Measurements from ENCODE around the gene AZIN2. TPM values are rescaled to one million over a fixed set of nuclear protein-coding genes. Genes with fewer than 3 reads are reported as not detected.
A peak's percentile ranks its signal among the peaks of the same experiment; 100 is the strongest.
"Not testable (repeated sequence)": the region's sequence is repeated elsewhere in the genome, so short reads cannot be mapped to it uniquely, and the experiment has no call there.

AZIN2 gene
- 0.96 and 2.5 TPM in 2 replicates for total RNA-seq (2014; rRNA removed; shearing (Covaris generic))

DNA sequence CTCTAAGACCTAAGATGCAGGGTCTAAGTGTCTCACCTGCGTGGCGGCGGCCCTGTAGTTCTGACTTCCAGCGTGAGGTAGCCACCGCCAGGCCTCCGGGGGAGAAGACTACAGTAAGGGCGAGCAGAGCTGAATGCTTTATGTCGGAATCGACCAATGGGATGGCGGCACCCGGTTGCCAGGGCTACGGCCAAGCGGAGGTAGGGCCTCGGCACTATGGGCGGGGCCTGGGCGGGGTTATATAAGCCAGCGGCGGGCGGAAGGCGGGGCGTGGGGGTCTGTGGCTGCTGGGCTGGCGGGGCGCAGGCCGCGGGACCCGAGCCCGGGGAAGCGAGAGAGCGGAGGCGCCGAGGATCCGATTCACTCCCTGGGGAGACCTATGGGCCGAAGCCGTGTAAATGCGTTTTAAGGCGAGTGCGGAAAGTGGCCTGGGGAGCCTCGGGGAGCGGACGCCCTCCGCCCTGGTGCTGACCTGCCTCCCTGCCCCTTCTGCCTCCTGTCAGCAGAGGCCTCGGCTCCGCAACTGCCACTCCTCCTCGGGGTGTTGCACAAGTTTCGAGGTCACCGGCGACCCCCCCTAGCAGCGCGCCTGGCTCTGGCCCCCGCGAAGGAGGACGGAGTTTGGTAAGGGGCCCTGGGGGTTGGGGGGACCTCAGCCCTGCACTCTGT is at the start of gene AZIN2:
Gene AZIN2, plus strand, starts transcription at position 269 of the 669 bp plus-strand sequence. CDS start 1,097 bp downstream, outside the sequence.
- DNase-seq = peak; percentile 98
- Histone ChIP-seq H3K36me3 (replicated peaks; ENCODE audit: control insufficient read depth, insufficient read depth, low read length) (no peaks in the 10 kb centered on the region), H3K27me3 (ENCODE audit: control insufficient read depth, insufficient read depth, low read length) (peaks cover 43% of the 10 kb centered on the region), H3K4me3 (ENCODE audit: insufficient read depth, low read depth, low read length) (peak within 1 kb of the TSS; percentile 85)

DNA sequence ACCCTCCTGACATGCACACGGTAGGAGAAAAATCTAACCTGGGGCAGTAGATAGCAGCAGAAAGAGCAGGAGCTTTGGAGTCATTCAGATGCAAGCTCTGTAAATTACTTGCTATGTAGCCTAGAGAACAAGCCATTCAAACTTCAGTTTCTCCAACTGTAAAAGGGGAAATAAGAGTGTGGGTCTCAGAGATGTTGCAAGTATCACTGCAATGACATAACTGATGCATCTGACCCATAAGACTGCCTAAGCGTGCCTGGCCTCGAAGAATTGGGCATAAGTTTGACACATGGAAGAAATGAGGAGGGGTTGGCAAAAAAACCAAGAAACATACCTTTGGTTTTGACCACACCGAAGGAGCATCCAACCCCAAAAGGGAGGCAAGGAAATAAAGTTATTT is 49.4 kb upstream of the AZIN2 start:
- Histone ChIP-seq H3K27me3 (ENCODE audit: control insufficient read depth, insufficient read depth, low read length) (no peaks in the 10 kb centered on the region), H3K4me3 (ENCODE audit: insufficient read depth, low read depth, low read length) (no peak overlapping the region), H3K36me3 (replicated peaks; ENCODE audit: control insufficient read depth, insufficient read depth, low read length) (peaks cover 5% of the 10 kb centered on the region; the same call in 1 of the 2 replicates)
- DNase-seq = no peak

DNA sequence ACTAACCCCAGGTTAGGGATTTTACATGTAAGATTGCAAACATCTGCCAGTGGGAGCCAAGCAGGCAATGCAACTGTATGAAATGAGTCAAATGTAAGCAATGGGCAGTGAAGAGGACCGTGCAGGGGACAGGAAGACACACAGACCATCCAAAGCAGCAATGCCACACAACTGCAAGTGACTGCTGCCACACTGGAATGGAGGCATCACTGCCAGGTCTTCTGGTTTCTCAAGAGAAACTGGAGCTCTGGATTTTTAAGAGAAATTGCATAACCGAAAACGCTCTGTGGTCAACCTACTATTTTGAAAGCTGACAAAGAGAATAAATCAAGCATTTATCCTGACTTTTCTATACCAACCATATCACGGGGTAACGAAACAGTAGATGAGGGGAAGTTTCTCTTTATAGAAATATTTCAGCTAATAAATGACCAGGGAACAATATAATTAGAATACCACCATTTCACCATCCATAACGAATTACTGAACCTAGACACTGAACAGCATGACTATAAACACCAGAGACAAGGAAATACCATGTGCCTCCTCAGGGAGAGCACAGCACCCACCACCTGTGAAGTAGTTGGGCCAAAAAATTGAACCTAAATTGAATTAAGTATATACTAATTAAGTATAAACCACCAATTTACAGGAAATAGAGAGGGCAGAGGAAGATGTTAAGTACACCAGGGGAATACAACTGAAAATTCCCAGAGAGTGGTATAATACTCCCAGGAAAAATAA is 48.7 kb upstream of the AZIN2 start:
- Histone ChIP-seq H3K27me3 (ENCODE audit: control insufficient read depth, insufficient read depth, low read length) (no peaks in the 10 kb centered on the region; the same call in 1 of the 2 replicates), H3K36me3 (replicated peaks; ENCODE audit: control insufficient read depth, insufficient read depth, low read length) (peaks cover 5% of the 10 kb centered on the region; the same call in 1 of the 2 replicates), H3K4me3 (ENCODE audit: insufficient read depth, low read depth, low read length) (no peak overlapping the region)
- DNase-seq = no peak

DNA sequence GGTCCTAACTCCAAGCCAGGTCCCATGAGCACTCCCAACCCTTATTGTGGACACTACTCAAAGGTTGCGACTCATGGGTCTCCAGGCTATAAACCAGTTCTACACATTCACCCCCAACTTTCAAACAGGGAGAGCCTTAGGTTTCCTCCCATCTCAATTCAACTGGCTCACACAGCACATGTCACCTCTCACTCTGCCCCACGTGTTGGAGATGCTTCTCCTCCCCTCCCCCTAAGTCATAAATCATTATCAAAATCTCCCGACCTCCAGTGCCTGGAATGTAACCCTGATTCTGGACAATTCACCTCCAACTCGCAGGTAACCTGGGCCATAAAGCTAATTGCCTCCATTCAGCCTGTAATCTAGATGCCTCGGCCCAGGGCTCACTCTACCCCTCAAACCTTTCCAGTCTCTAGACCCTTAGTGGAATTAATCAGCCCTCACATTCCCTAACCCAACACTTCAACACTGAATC is 44.9 kb upstream of the AZIN2 start:
- peak overlapping the region; percentile 85 for H3K4me3 ChIP-seq (ENCODE audit: insufficient read depth, low read depth, low read length)
- H3K36me3 ChIP-seq (replicated peaks; ENCODE audit: control insufficient read depth, insufficient read depth, low read length) = peaks cover 5% of the 10 kb centered on the region; the same call in 1 of the 2 replicates
- no peak for DNase-seq
- no peaks in the 10 kb centered on the region; the same call in 1 of the 2 replicates for H3K27me3 ChIP-seq (ENCODE audit: control insufficient read depth, insufficient read depth, low read length)

DNA sequence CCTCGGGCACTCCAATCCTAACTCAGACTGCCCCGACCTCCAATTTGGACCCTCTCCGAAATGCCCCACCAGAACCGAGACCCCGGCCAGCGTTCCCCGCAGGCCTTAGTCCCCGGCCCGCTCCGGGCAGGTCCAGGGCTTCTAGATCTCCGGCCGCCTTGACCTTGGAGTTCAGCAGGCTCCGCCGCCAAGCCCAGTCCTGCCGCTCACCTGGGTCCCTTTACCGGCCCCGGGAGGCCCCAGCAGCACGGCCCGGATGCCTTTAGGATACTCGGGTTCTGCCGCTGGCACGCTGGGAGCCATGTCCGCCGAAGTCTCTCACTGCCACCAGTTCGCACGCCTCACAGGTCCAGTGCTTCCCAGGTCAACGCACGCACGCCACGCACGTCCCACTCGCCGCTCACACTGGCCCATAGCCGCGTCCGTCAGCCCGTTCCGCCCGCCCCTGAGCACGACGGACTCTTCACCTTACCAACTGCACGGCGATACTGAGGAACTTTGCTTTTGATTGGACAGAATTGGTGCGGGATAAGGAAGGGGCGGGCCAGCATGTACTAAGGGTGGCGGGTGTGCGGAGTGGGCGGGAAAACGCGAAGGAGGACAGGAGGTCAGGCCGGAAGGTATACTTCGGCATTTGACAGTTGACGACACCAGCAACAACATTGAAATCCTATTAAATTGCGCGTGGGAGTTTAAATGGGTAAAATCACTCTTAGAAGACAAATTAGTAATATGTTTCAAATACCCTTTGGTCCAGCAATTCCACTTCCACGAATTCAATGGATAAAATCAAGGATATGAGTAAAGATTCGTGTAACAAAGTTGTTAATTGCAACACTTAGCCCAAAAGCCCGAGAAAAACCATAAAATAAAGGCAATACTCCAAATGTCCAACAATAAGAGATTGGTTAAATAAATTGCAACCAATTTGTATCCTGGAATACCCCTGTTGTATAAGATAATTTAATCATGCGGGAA is 44.1 kb upstream of the AZIN2 start, which contains the start of gene AK2:
Gene AK2, minus strand, starts transcription at position 358 of the 978 bp plus-strand sequence. Its CDS starts 55 bp downstream, at position 303.
- peak within 1 kb of the TSS; percentile 85 for H3K4me3 ChIP-seq (ENCODE audit: insufficient read depth, low read depth, low read length)
- peak; percentile 96 for DNase-seq
- peaks cover 4% of the 10 kb centered on the region; the same call in 1 of the 2 replicates for H3K36me3 ChIP-seq (replicated peaks; ENCODE audit: control insufficient read depth, insufficient read depth, low read length)
- H3K27me3 ChIP-seq (ENCODE audit: control insufficient read depth, insufficient read depth, low read length) = no peaks in the 10 kb centered on the region; the same call in 1 of the 2 replicates

DNA sequence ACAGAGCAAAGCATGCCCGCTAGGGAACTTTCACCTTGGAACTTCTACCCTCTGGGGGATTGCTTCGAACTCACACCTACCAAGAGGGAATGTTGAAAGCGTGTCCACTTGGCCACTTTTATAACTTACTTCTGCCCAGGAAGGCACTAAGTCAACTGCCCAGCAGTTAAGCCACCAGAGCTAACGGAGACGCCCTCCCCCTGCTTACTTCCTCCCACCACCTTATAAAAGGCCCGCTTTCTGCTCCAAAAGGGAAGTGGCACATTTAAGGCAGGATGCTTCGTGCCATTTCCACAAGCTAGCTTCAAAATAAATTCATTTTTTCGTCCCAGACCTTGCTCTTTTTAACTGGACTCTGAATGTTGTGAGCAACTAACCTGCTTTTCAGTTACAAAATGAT is 41.1 kb upstream of the AZIN2 start:
- H3K36me3 ChIP-seq (replicated peaks; ENCODE audit: control insufficient read depth, insufficient read depth, low read length) = peaks cover 3% of the 10 kb centered on the region; the same call in 1 of the 2 replicates
- no peak overlapping the region for H3K4me3 ChIP-seq (ENCODE audit: insufficient read depth, low read depth, low read length)
- DNase-seq = no peak
- no peaks in the 10 kb centered on the region; the same call in 1 of the 2 replicates for H3K27me3 ChIP-seq (ENCODE audit: control insufficient read depth, insufficient read depth, low read length)

DNA sequence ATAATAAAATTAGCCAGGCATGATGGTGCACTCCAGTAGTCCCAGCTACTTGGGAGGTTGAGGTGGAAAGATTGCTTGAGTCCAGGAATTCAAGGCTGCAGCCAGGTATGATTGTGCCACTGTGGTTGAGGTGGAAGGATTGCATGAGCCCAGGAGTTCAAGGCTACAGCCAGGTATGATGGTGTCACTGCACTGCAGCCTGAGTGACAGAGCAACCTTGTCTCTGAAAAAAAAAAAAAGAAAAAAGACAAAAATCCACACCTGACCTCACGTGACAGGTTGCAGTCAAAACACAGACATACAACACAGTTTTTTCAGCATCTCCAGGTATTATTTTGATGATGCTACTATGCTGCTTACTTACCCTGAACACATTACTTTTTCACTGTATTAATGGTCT is 39.9 kb upstream of the AZIN2 start:
- no peaks in the 10 kb centered on the region; the same call in 1 of the 2 replicates for H3K27me3 ChIP-seq (ENCODE audit: control insufficient read depth, insufficient read depth, low read length)
- DNase-seq = no peak

DNA sequence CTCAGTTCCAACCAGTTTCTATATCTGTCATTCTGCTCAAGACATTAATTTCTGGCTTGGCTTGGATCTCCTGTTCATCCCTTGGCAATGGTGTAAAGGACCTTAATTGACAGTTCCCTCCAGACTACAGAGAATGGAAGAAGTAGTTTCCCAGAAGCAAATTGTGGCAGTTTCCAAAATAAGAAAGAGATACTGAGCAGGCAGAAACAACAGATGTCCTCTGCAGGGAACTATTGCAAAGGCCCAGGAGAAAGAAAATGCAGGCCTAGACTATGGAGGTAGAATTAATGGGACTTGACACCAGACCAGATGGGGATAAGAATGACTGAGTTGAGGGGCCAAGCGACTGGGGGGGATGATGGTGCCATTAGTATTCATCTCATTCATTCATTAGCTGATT is 38.1 kb upstream of the AZIN2 start:
- Histone ChIP-seq H3K27me3 (ENCODE audit: control insufficient read depth, insufficient read depth, low read length) (no peaks in the 10 kb centered on the region; the same call in 1 of the 2 replicates), H3K4me3 (ENCODE audit: insufficient read depth, low read depth, low read length) (no peak overlapping the region), H3K36me3 (replicated peaks; ENCODE audit: control insufficient read depth, insufficient read depth, low read length) (no peaks in the 10 kb centered on the region)
- no peak for DNase-seq

More for the DNA sequence above, 39.9 kb upstream of the AZIN2 start:
- Histone ChIP-seq H3K36me3 (replicated peaks; ENCODE audit: control insufficient read depth, insufficient read depth, low read length) (no peaks in the 10 kb centered on the region), H3K4me3 (ENCODE audit: insufficient read depth, low read depth, low read length) (no peak overlapping the region)

DNA sequence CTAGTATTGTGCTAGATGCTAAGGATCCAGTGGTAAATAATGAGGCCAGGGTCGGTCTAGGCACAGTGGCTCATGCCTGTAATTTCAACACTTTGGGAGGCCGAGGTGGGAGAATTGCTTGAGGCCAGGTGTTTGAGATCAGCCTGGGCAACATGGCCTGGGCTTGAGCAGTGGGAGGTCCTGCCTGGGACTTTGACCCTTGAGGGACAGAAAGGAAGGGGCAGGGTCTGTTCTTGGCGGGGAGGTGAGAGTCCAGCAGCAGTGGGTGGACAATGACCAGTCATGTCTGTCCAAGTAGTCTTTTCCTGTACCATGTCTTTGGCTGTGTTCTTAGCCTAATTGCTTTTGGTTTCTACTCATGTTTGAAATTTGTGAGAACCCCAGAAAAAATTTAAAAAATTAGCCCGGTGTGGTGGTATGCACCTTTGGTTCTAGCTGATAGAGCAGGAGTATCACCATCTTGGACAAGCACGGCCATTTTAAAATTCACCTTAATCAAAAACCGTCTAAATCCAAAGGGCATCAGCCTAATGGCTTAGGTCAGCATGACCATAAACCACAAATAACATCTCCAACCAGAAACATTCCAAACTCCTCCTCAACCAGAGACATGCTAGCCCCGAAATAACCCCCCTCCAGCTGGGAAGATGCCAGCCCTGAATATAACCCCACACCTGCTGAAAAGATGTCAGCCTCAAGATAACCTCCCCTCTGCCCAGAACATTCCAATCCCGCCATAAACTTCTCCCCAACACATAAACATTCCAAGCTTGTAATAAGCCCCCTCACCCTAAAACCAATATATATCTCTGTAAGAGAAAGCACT is 37.5 kb upstream of the AZIN2 start:
- Histone ChIP-seq H3K36me3 (replicated peaks; ENCODE audit: control insufficient read depth, insufficient read depth, low read length) (no peaks in the 10 kb centered on the region), H3K27me3 (ENCODE audit: control insufficient read depth, insufficient read depth, low read length) (no peaks in the 10 kb centered on the region; the same call in 1 of the 2 replicates), H3K4me3 (ENCODE audit: insufficient read depth, low read depth, low read length) (no peak overlapping the region)
- no peak for DNase-seq

DNA sequence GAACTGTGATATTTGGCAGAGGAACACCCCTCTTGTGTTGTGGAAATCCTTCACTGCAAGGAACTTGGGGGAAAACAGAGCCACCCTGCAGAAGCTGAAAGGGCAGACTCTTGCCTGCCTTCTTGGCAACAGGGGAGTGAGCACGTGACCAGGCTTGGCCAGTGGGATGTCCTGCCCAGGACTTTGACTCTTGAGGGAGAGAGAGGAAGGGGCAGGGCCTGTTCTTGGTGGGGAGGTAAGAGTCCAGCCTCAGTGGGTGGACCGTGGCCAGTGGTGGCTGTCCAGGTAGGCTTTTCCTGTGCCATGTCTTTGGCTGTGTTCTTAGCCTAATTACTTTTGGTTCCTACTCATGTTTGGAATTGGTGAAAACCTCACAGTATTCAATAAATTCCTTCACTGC is 35.7 kb upstream of the AZIN2 start:
- H3K27me3 ChIP-seq (ENCODE audit: control insufficient read depth, insufficient read depth, low read length) = no peaks in the 10 kb centered on the region
- DNase-seq = peak; percentile 31
- no peak overlapping the region for H3K4me3 ChIP-seq (ENCODE audit: insufficient read depth, low read depth, low read length)
- no peaks in the 10 kb centered on the region for H3K36me3 ChIP-seq (replicated peaks; ENCODE audit: control insufficient read depth, insufficient read depth, low read length)

DNA sequence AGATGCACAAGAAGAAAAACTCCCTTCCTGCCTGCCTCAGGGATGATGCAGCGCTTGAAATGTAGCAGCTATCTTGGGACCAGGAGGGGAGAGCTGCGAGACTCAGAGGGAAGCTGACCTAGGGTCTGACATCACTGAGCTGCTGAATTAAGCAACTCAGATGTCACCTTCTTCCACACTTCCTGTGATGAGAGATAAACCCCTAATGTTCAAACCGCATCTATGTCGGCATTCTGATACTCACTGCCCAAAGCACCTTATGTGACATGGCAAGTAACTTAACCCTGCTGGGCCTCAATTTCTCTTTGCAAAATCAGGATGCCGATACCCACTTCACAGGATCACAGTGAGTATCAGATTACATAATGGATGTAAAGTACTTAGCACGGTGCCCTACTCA is 35.1 kb upstream of the AZIN2 start:
- Histone ChIP-seq H3K36me3 (replicated peaks; ENCODE audit: control insufficient read depth, insufficient read depth, low read length) (no peaks in the 10 kb centered on the region), H3K27me3 (ENCODE audit: control insufficient read depth, insufficient read depth, low read length) (no peaks in the 10 kb centered on the region), H3K4me3 (ENCODE audit: insufficient read depth, low read depth, low read length) (no peak overlapping the region)
- no peak for DNase-seq

DNA sequence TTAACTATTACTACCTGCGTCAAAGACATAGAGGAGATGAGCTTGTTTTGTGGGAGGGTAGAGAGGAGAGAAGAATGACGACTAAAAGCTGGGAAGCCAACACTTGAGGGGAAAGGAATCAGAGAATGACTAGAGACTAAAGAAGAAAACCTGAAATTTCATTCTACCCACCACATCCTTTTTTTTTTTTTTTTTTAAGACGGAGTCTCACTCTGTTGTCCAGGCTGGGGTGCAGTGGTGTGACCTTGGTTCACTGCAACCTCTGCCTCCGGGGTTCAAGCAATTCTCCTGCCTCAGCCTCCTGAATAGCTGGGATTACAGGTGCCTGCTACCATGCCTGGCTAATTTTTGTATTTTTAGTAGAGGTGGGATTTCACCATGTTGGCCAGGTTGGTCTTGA is 34.7 kb upstream of the AZIN2 start:
- H3K4me3 ChIP-seq (ENCODE audit: insufficient read depth, low read depth, low read length); H3K36me3 ChIP-seq (replicated peaks; ENCODE audit: control insufficient read depth, insufficient read depth, low read length); H3K27me3 ChIP-seq (ENCODE audit: control insufficient read depth, insufficient read depth, low read length); DNase-seq: not testable (repeated sequence)

DNA sequence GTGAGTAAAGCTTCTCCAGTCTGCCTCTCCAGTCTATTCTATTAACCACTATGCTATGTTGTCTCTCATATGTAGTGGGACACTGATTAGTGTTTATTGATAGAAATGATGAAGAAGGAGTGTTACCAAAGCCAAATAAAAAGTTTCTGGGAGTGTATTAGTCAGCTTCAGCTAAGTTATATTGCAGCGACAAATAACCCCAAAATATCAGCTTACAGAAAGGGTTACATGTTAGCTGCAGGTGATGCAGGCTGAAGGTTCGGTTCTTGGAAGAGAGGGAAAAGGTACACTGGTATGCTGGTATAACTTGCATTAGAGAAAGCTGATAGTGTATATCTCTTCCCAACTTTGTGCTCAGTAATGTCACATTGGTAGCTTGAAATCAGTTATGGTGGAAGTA is 33.7 kb upstream of the AZIN2 start:
- Histone ChIP-seq H3K27me3 (ENCODE audit: control insufficient read depth, insufficient read depth, low read length) (no peaks in the 10 kb centered on the region), H3K4me3 (ENCODE audit: insufficient read depth, low read depth, low read length) (no peak overlapping the region), H3K36me3 (replicated peaks; ENCODE audit: control insufficient read depth, insufficient read depth, low read length) (no peaks in the 10 kb centered on the region)
- no peak for DNase-seq
